ENCODE results near the gene PDE11A.

- TF ChIP-seq CTCF (IDR thresholded peaks at IDR 0.05) (no peak), POLR2AphosphoS5 (IDR thresholded peaks at IDR 0.05) (no peak), EP300 (IDR thresholded peaks at IDR 0.05) (no peak)
These were observed 178.0 kb downstream of the PDE11A start for GRCh38 chr2:177894546-177894945.
